Common myeloid progenitor, CD34-positive (primary cell): ENCODE measurements around the gene PRDM4.
A peak's percentile ranks its signal among the peaks of the same experiment; 100 is the strongest.

Experiments used
- CTCF ChIA-PET: fragments of 350-600 bp; sonication (Branson Sonifier 250); formaldehyde crosslinking; loops from one replicate; lab custom pipeline; 2021; ENCODE audit warnings: antibody characterized with exemption; lab: Charles Lee
- POLR2A ChIA-PET: fragments of 350-600 bp; sonication (Branson Sonifier 250); formaldehyde crosslinking; loops from one replicate; lab custom pipeline; 2021; ENCODE audit warnings: antibody characterized with exemption; lab: Charles Lee
- DNase-seq, 3 donors: peaks; one replicate each; pipeline versions ENCODE4 v3.0.0 to v3.0.0-alpha.2; 2013
- H3K27ac ChIP-seq, 2 experiments: 1 replicate in 1 of 2; 2 replicates in 1 of 2; pipeline ENCODE4 v1.7.0; 2013; ENCODE audit warnings: inconsistent platforms in 2 of 2, low read length in 2 of 2, mild to moderate bottlenecking in 2 of 2, low read depth in 1 of 2, moderate library complexity in 1 of 2; ENCODE audit not compliant: severe bottlenecking in 2 of 2, insufficient read depth in 1 of 2, poor library complexity in 1 of 2
- H3K27me3 ChIP-seq, 5 experiments: replicated peaks in 2 of 5; 1 replicate in 3 of 5; 2 replicates in 2 of 5; pipeline versions ENCODE4 v1.6.1 to v1.7.0; 2013; ENCODE audit warnings: low read length in 4 of 5, mild to moderate bottlenecking in 2 of 5, moderate library complexity in 2 of 5, inconsistent platforms in 1 of 5; ENCODE audit not compliant: insufficient read depth in 5 of 5, control insufficient read depth in 4 of 5
- H3K36me3 ChIP-seq, 4 experiments: 1 replicate in 2 of 4; 2 replicates in 2 of 4; pipeline versions ENCODE4 v1.6.1 to v1.7.0; 2013; ENCODE audit warnings: low read length in 3 of 4, control low read depth in 1 of 4, mild to moderate bottlenecking in 1 of 4; ENCODE audit not compliant: control insufficient read depth in 4 of 4, insufficient read depth in 4 of 4
- H3K4me1 ChIP-seq, 4 experiments: 1 replicate in 3 of 4; 2 replicates in 1 of 4; pipeline versions ENCODE4 v1.6.1 to v1.7.1; 2013; ENCODE audit warnings: low read length in 3 of 4, mild to moderate bottlenecking in 3 of 4, control low read depth in 1 of 4, inconsistent platforms in 1 of 4, moderate library complexity in 1 of 4; ENCODE audit not compliant: control insufficient read depth in 4 of 4, insufficient read depth in 4 of 4; ENCODE audit errors: control extremely low read depth in 1 of 4
- H3K4me3 ChIP-seq, 7 experiments: 1 replicate in 4 of 7; 2 replicates in 3 of 7; pipeline versions ENCODE4 v1.5.1 to v1.7.0; 2013; ENCODE audit warnings: mild to moderate bottlenecking in 7 of 7, low read length in 6 of 7, moderate library complexity in 6 of 7, inconsistent platforms in 2 of 7, low read depth in 2 of 7, control low read depth in 1 of 7; ENCODE audit not compliant: insufficient read depth in 4 of 7, control insufficient read depth in 1 of 7; ENCODE audit errors: extremely low read depth in 1 of 7
- H3K9me3 ChIP-seq, 5 experiments: 1 replicate in 4 of 5; 2 replicates in 1 of 5; pipeline versions ENCODE4 v1.6.1 to v1.7.1; 2013; ENCODE audit warnings: low read length in 4 of 5, mild to moderate bottlenecking in 2 of 5, inconsistent platforms in 1 of 5, low read depth in 1 of 5, moderate library complexity in 1 of 5; ENCODE audit not compliant: control insufficient read depth in 4 of 5, insufficient read depth in 2 of 5; ENCODE audit errors: control extremely low read depth in 1 of 5
- WGBS: methylation state at CpG from one replicate; pipeline ENCODE4 v1.1.5; 2013; ENCODE audit not compliant: insufficient coverage; 5-methylcytosine and 5-hydroxymethylcytosine counted together

The PRDM4 gene

GRCh38 chr12:107780298-107780697 is 19.4 kb upstream of the PRDM4 start:
- Histone ChIP-seq H3K4me1 (peaks cover 16 to 47% (median 34%) of the 10 kb centered on the region in 4 experiments), H3K27me3 (peaks cover 0 to 25% (median 14%) of the 10 kb centered on the region in 5 experiments), H3K4me3 (no peak overlapping the region), H3K36me3 (no peaks in the 10 kb centered on the region), H3K27ac (no peak overlapping the region), H3K9me3 (no peaks in the 10 kb centered on the region)
- 0% methylated on average over 1 of the region's 1 CpG for WGBS
- CTCF ChIA-PET, result interaction anchor here (0.7 to 0.8 kb wide), 2 partner anchors 104 to 209 kb away, joined by 3 read pairs; no protein-coding TSS in a partner anchor
- no peak for DNase-seq
- POLR2A ChIA-PET, result no interaction called here

GRCh38 chr12:107779077-107779831 is 18.3 kb upstream of the PRDM4 start:
- WGBS, result 58% methylated on average over 7 of the region's 7 CpGs
- no peak overlapping the region for H3K4me3 ChIP-seq
- DNase-seq, result peak in 2 of 3 donors; percentile 60
- H3K27me3 ChIP-seq, result peaks cover 2 to 35% (median 22%) of the 10 kb centered on the region in 5 experiments
- no peaks in the 10 kb centered on the region for H3K9me3 ChIP-seq
- POLR2A ChIA-PET, result no interaction called here
- H3K4me1 ChIP-seq, result peaks cover 12 to 42% (median 36%) of the 10 kb centered on the region in 4 experiments
- H3K27ac ChIP-seq, result no peak overlapping the region
- H3K36me3 ChIP-seq, result no peaks in the 10 kb centered on the region
- CTCF ChIA-PET, result interaction anchor here (0.8 to 1.2 kb wide), 2 partner anchors 20 to 105 kb away, joined by 3 to 5 read pairs; no protein-coding TSS in a partner anchor

DNA sequence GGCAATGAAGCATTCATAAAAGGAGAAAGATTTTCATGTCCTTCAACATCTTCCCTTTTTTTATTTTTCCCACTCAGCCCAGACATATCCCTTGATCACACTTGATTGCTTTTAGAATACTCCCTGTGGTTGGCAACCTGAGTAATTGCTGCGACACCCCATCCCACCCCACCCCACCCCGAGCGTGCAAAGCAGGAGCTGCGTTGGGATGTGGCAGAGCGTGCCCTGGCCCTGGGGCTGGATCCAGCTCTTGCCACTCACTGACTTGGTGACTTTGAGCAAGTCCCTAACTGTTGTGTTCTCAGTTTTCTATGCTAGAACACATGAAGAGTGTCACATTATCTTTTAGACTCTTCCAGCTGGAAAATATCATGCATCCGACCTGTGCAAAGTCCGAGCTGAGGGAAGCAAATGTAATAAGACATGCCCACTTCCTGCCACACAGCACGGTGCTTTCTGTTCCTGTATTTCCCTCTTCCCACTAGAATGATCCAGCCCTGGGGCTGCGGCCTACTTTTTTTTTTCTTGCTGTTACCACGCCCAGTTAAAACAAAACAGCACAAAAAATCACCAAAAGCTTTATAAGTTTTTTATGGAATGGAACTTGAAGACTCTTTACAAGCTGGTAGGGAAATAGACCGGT is 17.6 kb upstream of the PRDM4 start:
- POLR2A ChIA-PET, result interaction anchor here (0.6 to 0.7 kb wide), 2 partner anchors 10 to 507 kb away, joined by 4 to 5 read pairs; no protein-coding TSS in a partner anchor
- Histone ChIP-seq H3K36me3 (no peaks in the 10 kb centered on the region), H3K9me3 (no peaks in the 10 kb centered on the region), H3K27ac (no peak overlapping the region), H3K27me3 (peaks cover 8 to 42% (median 30%) of the 10 kb centered on the region in 5 experiments), H3K4me1 (peaks cover 6 to 36% (median 31%) of the 10 kb centered on the region in 4 experiments), H3K4me3 (no peak overlapping the region)
- CTCF ChIA-PET, result interaction anchor here (1.2 kb wide), 1 partner anchor 19 kb away, joined by 5 read pairs; no protein-coding TSS in a partner anchor
- WGBS, result 75% methylated on average over 5 of the region's 11 CpGs
- DNase-seq, result no peak

DNA sequence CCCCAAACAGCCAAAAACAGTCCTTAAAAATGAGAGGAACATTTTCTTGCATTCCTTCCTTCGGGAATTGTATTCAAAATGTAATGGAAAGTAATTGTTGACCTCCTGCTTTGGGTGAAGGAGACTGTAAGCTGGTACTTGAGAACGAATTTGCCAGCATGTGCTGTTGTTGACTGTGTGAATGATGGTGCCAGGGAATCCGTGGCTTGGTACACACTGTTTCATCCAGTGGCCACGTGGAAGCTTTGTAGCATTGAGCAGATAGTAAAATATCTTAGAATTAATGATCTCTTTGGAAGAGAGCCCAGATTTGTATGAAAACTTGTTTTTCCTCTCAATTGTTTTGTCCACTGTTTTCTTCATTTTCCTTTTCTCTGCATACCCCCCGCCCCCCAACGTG is 15.2 kb upstream of the PRDM4 start:
- H3K27ac ChIP-seq, result no peak overlapping the region
- ChIA-PET CTCF (no interaction called here), POLR2A (no interaction called here)
- H3K4me3 ChIP-seq, result no peak overlapping the region
- WGBS, result 43% methylated on average over 4 of the region's 6 CpGs
- peaks cover 6 to 31% (median 24%) of the 10 kb centered on the region in 4 experiments for H3K4me1 ChIP-seq
- no peak for DNase-seq
- H3K9me3 ChIP-seq, result no peaks in the 10 kb centered on the region
- H3K36me3 ChIP-seq, result no peaks in the 10 kb centered on the region
- H3K27me3 ChIP-seq, result peaks cover 8 to 49% (median 33%) of the 10 kb centered on the region in 5 experiments

DNA sequence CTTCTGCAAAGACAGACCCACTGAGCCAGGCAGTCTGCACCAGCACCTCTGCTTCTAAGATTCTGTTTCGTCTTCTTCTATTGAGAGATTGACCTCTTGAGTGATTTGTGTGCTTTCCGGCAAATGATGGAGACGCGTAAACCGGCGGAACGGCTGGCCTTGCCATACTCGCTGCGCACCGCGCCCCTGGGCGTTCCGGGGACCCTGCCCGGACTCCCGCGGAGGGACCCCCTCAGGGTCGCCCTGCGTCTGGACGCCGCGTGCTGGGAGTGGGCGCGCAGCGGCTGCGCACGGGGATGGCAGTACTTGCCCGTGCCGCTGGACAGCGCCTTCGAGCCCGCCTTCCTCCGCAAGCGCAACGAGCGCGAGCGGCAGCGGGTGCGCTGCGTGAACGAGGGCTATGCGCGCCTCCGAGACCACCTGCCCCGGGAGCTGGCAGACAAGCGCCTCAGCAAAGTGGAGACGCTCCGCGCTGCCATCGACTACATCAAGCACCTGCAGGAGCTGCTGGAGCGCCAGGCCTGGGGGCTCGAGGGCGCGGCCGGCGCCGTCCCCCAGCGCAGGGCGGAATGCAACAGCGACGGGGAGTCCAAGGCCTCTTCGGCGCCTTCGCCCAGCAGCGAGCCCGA is 14.3 kb upstream of the PRDM4 start:
- Histone ChIP-seq H3K4me3 (peak overlapping the region in 4 of 7 experiments; percentile 9 to 58 (median 24)), H3K9me3 (no peaks in the 10 kb centered on the region), H3K4me1 (peaks cover 3 to 29% (median 21%) of the 10 kb centered on the region in 4 experiments), H3K27ac (no peak overlapping the region), H3K27me3 (peaks cover 8 to 49% (median 33%) of the 10 kb centered on the region in 5 experiments), H3K36me3 (no peaks in the 10 kb centered on the region)
- POLR2A ChIA-PET, result no interaction called here
- CTCF ChIA-PET, result interaction anchor here (1.1 kb wide), 1 partner anchor 9 kb away, joined by 3 read pairs; no protein-coding TSS in a partner anchor
- 2% methylated on average over 62 of the region's 66 CpGs for WGBS
- peak; percentile 19 to 74 (median 60) for DNase-seq

DNA sequence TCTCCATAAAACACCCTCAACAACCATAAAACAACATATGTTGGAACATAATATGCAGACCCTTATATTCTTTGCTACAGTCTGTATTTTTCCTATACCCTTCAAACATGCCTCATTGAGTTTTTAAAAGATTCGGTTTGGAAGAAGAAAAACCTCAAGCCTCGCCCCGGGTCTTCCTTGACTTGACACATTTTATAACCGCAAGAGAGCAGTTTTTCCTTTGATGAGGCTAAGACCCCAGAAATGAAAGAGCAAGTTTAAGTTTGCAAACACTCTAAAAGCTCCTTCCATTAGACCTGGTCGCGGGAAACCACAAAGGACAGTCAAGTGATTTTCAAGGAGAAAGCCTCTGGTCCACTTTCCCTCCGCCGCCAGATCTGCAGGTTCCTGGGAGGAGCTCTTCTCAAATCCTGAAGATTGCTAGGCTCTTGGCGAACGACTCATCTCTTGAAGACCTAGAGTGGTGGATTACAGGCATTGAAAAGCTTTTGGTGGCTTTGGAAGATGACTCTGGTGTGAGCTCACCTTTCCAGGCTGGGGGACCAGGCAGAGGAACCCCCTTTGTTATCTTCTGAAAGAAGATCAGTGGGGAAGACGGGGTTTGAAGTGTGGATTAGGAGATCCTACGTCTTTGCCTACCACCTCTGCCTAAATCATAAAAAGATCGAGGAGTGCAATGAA is 13.6 kb upstream of the PRDM4 start, which contains the start of gene ASCL4:
Gene ASCL4 (plus strand): TSS at position 356 of the 681 bp plus-strand sequence. CDS start 515 bp downstream, outside the sequence.
- 37% methylated on average over 9 of the region's 13 CpGs for WGBS
- Histone ChIP-seq H3K27me3 (peaks cover 8 to 49% (median 33%) of the 10 kb centered on the region in 5 experiments), H3K27ac (no peak within 1 kb of the TSS), H3K4me1 (peaks cover 0 to 24% (median 15%) of the 10 kb centered on the region in 4 experiments), H3K9me3 (no peaks in the 10 kb centered on the region), H3K36me3 (no peaks in the 10 kb centered on the region), H3K4me3 (peak within 1 kb of the TSS in 4 of 7 experiments; percentile 9 to 58 (median 24))
- POLR2A ChIA-PET, result no interaction called here
- DNase-seq, result peak in 1 of 3 donors; percentile 49
- CTCF ChIA-PET, result interaction anchor here (0.7 to 1.1 kb wide), 2 partner anchors 10 to 78 kb away, joined by 3 read pairs; no protein-coding TSS in a partner anchor
